HG03039 (cell line): ENCODE data around the gene TFRC.
"Not testable (repeated sequence)": the region's sequence is repeated elsewhere in the genome, so short reads cannot be mapped to it uniquely, and the experiment has no call there.

Source experiments
- ATAC-seq: cut with Tn5 transposase; IDR thresholded peaks from one replicate; pipeline ENCODE4 v1.9.1; 2021; ENCODE audit warnings: mild to moderate bottlenecking, moderate library complexity; ENCODE audit not compliant: unreplicated experiment

Gene TFRC

GRCh38 chr3:196007744-196008335 lies 74.0 kb downstream of the TFRC start:
- ATAC-seq = no peak

DNA sequence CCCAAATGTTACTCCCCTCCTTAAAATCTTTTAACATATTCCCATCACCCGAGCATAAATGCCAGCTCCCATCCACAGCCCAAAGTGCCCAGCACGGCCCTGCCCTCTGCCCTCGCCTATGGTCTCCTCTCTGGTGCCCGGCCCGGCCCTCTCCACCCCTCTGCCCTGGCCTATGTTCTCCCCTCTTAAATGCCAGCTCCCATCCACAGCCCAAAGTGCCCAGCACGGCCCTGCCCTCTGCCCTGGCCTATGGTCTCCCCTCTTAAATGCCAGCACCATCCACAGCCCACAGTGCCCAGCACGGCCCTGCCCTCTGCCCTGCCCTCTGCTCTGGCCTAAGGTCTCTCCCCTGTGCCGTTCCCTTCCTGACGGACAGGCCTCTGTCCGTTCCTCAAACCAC lies 76.6 kb downstream of the TFRC start:
- ATAC-seq = not testable (repeated sequence)

DNA sequence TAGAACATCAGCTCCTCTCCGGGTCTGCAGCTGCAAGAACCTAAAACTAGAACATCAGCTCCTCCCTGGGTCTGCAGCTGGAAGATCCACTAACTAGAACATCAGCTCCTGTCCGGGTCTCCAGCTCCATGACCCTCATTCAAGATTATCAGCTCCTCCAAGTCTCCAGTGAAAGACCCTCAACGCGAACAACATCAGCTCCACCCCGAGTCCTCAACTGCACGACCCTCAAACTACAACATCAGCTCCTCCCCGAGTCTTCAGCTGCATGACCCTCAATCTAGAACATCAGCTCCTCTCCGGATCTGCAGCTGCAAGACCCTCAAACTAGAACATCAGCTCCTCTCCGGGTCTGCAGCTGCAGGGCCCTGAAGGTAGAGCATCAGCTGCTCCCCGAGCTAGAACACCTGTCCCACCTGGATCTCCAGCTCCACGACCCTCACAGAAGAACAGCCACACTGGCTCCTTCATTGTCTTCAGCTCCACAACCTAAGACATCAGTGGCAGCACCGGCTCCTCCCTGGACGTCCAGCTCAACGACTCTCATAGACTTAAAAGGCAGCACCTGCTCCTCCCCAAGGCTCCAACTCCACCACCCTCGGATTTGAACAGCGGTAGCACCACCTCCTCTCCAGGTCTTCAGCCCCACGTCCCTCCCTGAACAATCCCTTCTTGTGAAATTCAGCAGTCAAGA lies 77.4 kb downstream of the TFRC start:
- ATAC-seq = not testable (repeated sequence)

DNA sequence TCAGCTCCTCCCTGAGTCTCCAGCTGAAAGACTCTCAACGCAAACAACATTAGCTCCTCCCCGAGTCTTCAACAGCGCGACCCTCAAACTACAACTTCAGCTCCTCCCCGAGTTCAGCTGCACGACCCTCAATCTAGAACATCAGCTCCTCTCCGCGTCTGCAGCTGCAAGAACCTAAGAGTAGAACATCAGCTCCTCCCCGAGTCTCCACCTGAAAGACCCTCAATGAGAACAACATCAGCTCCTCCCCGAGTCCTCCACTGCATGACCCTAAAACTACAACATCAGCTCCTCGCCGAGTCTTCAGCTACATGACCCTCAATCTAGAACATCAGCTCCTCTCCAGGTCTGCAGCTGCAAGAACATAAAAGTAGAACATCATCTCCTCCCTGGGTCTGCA lies 78.3 kb downstream of the TFRC start:
- ATAC-seq = no peak

GRCh38 chr3:196002721-196003120 lies 79.2 kb downstream of the TFRC start:
- ATAC-seq = not testable (repeated sequence)

- not testable (repeated sequence) for ATAC-seq
These were observed 80.7 kb downstream of the TFRC start for GRCh38 chr3:196001240-196001639.

- ATAC-seq = not testable (repeated sequence)
These were observed 81.4 kb downstream of the TFRC start for GRCh38 chr3:196000360-196000950.

DNA sequence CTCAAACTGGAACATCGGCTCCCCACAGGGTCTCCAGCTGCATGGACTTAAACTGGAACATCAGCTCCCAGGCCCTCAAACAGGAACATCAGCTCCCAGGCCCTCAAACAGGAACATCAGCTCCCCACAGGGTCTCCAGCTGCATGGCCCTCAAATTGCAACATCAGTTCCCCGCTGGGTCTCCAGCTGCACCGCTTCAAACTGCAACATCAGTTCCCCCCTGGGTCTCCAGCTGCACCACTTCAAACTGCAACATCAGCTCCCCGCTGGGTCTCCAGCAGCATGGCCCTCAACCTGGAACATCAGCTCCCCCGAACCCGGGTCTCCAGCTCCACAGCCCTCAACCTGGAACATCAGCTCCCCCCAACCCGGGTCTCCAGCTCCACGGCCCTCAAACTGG lies 82.0 kb downstream of the TFRC start:
- no peak for ATAC-seq
